CD4-positive, alpha-beta T cell treated with Interleukin-15 for 4 hours (primary cell): ENCODE data around the gene CFAP20.

Experiments used
- DNase-seq: peaks from one replicate; pipeline ENCODE4 v3.0.0-alpha.2; 2020; ENCODE audit warnings: low spot score

CFAP20 gene

GRCh38 chr16:58124601-58124915 lies 4.6 kb downstream of the CFAP20 start:
- no peak for DNase-seq

- DNase-seq, result no peak
These were observed 5.1 kb downstream of the CFAP20 start for GRCh38 chr16:58123896-58124600.

GRCh38 chr16:58121132-58121531 lies 8.0 kb downstream of the CFAP20 start:
- no peak for DNase-seq

- no peak for DNase-seq
These were observed 8.9 kb downstream of the CFAP20 start for GRCh38 chr16:58120234-58120633.

GRCh38 chr16:58119509-58119845 lies 9.7 kb downstream of the CFAP20 start:
- DNase-seq, result no peak

- DNase-seq, result no peak
These were observed 10.2 kb downstream of the CFAP20 start for GRCh38 chr16:58118801-58119508.

GRCh38 chr16:58116529-58116928 lies 12.7 kb downstream of the CFAP20 start:
- DNase-seq, result no peak

- DNase-seq, result no peak
These were observed 13.1 kb downstream of the CFAP20 start for GRCh38 chr16:58116081-58116480.

GRCh38 chr16:58114827-58115825 lies 14.1 kb downstream of the CFAP20 start:
- DNase-seq, result no peak

- DNase-seq, result no peak
These were observed 17.9 kb downstream of the CFAP20 start for GRCh38 chr16:58111302-58111627.

- DNase-seq, result no peak
These were observed 18.4 kb downstream of the CFAP20 start for GRCh38 chr16:58110571-58111301.

- no peak for DNase-seq
These were observed 19.3 kb downstream of the CFAP20 start for GRCh38 chr16:58109881-58110280.

- DNase-seq, result no peak
These were observed 19.9 kb downstream of the CFAP20 start for GRCh38 chr16:58109330-58109729.

GRCh38 chr16:58107709-58108108 lies 21.5 kb downstream of the CFAP20 start:
- DNase-seq, result no peak

GRCh38 chr16:58107228-58107627 lies 22.0 kb downstream of the CFAP20 start:
- DNase-seq, result no peak

GRCh38 chr16:58105631-58106030 lies 23.6 kb downstream of the CFAP20 start:
- DNase-seq, result no peak

GRCh38 chr16:58102665-58103392 lies 26.4 kb downstream of the CFAP20 start:
- no peak for DNase-seq

- DNase-seq, result no peak
These were observed 29.3 kb downstream of the CFAP20 start for GRCh38 chr16:58099956-58100300.

- no peak for DNase-seq
These were observed 29.9 kb downstream of the CFAP20 start for GRCh38 chr16:58099097-58099955.

- DNase-seq, result no peak
These were observed 30.7 kb downstream of the CFAP20 start for GRCh38 chr16:58098207-58099096.
